Choroid plexus epithelial cell (primary cell): ENCODE results near the gene S100A14.
A peak's percentile ranks its signal among the peaks of the same experiment; 100 is the strongest.

Source experiments
- DNase-seq: peaks from one replicate; pipeline ENCODE4 v3.0.0-alpha.2; 2010; ENCODE audit warnings: low read depth
- H3K4me3 ChIP-seq: 2 replicates; pipeline ENCODE4 v1.5.1; 2011; ENCODE audit warnings: low read depth, mild to moderate bottlenecking, control low read depth, low read length, moderate library complexity
- TF ChIP-seq, protein P1 (sequence below): conservative IDR thresholded peaks from 2 replicates; pipeline ENCODE4 v1.5.1; 2011; ENCODE audit warnings: low read depth, mild to moderate bottlenecking, control low read depth, inconsistent platforms, low read length, moderate library complexity

The S100A14 gene

DNA sequence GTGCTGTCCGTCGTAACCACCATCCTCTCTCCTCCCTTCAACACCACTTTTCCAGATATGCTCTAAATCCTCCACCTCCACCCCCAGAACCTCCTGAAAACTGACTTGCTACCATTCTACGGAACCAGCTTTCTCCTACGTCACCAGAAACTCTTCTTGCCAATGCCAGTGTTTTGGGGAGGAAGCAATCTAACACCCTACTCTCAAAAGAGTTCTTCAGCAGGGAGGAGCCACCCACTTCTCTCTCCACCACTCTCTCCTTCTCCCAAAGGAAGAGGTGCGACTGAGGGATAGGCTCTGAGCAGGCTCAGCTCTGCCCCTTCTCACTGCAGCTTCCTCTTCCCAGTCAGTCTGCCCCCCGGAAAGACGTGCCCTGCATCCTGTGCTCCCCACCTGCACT is 44.4 kb downstream of the S100A14 start:
- TF ChIP-seq, protein P1, sequence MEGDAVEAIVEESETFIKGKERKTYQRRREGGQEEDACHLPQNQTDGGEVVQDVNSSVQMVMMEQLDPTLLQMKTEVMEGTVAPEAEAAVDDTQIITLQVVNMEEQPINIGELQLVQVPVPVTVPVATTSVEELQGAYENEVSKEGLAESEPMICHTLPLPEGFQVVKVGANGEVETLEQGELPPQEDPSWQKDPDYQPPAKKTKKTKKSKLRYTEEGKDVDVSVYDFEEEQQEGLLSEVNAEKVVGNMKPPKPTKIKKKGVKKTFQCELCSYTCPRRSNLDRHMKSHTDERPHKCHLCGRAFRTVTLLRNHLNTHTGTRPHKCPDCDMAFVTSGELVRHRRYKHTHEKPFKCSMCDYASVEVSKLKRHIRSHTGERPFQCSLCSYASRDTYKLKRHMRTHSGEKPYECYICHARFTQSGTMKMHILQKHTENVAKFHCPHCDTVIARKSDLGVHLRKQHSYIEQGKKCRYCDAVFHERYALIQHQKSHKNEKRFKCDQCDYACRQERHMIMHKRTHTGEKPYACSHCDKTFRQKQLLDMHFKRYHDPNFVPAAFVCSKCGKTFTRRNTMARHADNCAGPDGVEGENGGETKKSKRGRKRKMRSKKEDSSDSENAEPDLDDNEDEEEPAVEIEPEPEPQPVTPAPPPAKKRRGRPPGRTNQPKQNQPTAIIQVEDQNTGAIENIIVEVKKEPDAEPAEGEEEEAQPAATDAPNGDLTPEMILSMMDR = no peak
- H3K4me3 ChIP-seq = no peak overlapping the region
- DNase-seq = no peak

DNA sequence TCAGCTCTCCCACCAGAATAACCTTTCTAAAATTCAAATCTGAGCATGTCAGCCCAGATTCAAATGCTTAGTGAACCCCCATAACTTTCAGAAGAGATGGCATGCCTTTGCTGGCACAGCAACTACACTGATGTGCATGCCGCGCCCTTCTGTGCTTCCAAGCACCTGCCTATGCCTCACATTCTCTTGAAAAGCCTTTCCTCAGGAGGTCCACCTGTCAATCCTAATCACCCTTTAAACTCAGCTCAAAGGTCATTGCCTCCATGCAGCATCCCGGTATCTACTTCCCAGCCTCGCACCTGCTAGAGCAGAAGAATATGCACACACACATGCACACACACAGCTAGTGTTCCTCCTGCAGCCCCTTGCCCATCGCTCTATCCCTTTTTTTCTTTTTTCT is 45.3 kb downstream of the S100A14 start:
- no peak overlapping the region for H3K4me3 ChIP-seq
- DNase-seq = no peak
- TF ChIP-seq, protein P1 = no peak

DNA sequence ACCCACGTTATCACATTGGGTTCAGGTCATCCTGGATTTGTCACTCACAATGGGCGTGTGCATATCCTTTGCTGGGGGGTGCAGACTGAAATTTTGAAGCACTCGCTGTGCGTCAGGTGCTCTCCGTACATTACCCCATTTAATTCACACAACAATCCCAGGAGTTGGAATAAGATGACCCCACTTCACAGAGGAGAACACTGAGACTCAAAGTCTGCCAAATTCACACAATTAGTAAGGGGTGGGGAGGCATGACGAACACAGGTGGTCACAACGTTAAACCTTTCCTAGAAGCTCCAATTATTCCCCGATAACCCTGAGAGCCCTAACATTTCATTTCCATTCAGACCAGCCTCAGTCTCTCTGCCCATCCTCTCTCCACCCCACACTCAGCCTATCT is 46.7 kb downstream of the S100A14 start:
- TF ChIP-seq, protein P1 = no peak
- H3K4me3 ChIP-seq = no peak overlapping the region
- no peak for DNase-seq

DNA sequence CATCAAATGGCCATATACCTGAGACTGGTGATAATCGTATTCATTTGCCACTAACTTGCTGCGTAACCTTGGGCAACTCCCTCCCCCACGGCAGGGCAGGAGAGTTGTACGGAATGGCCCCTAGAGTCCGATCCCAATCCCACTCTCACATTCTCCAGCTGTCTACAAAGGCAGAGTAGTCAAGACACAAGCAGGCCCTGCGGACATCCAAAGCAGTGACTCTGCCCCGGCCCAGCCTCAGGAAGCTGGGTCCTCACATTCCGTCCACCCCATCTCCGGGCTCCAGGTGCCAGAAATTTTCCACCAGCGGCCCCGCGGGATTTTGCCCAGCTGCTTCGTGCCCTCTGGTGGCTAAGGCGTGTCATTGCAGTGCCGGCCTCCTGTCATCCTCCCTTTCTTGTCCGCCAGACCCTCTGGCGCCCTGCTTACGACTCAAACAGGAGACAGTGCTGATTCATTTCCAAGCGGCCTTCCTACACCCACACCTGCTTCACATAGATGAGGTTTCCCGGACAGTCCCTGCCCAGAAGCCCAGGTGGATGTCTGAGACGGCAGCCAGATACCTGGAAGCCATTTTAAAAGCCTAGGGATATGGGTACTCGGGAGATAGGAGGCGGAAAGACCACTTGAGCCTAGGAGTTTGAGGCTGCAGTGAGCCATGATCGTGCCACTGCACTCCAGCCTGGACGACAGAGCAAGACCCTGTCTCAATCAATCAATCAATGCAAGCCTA is 47.6 kb downstream of the S100A14 start:
- TF ChIP-seq, protein P1 = peak; percentile 97
- DNase-seq = peak; percentile 87
- H3K4me3 ChIP-seq = peak overlapping the region; percentile 34

DNA sequence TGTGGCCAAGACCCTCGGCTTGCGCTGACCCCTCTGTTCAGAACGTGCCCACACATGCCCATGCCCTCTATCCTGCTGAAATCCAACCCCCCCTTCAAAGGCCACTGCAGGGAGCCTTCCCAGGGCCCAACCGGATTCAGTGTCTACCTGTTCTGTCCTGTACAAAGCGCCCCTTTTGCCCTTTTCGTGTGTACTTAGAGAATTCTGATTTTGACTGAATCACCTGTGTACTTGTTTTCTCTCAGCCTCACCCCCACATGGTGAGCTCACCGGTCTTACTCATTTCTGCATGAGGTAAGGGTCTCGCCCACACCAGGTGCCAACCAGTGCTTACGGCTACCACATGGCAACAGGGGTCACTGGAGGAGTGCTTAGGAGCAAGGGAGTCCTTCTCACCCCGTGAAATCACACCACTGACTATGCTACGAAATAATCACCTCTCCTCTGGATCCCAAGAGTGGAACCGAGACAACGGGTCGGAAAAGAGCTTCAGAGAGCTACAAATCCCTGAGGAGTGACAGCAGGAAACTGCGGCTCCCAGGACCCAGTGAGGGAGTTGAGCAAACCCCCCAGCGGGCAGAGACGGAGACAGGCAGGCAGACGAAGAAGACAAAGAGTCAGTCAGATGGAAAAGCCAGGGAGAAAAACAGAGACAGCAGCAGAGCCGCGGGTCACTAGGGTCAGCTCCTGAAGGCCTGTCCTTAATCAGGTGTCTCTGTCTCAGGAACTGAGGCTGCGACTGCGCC is 48.3 kb downstream of the S100A14 start:
- DNase-seq = no peak
- no peak overlapping the region for H3K4me3 ChIP-seq
- TF ChIP-seq, protein P1 = no peak

DNA sequence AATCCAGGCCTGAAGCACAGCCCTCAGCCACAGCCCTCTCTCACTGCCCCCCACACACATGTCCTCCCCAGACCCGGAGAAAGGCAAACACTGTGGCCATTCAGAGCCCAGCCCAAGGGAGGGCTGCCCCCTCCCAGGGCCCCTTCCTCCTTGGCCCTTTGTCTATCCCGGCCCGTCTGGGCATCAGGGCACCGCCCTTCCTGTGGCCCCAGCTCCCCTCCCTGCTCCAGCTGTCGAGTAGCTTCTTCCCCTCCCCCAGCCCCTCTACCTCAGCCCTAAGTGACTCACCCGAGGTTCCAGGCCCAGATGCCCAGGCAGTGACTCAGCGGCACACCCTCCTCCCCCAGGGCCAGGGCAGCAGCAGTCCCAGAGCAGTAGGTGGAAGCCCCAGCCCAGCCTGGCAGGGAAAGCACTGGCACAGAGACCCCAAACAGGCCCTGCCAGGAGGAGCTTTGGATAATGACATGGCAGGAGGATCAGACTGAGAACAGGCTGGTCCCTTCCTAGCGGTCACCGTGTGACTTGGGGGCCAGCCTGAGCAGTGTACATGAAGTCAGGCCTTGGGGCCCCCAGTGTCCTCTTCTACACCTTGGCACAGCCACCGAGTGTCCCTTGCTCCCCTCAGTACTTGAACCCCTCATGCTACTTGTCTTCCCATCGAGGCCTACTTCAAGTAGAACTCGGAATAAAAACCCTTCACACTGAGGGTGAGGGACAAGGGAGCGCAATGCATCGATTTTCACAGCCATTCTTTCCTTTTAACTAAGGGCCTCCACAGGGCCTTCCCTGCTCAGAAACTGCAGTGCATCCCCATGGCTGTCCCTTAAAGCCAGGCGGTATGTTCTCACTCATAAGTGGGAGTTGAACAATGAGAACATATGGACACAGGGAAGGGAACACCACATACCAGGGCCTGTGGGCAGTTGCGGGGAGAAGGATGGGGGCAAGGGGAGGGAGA is 49.4 kb downstream of the S100A14 start:
- TF ChIP-seq, protein P1 = no peak
- H3K4me3 ChIP-seq = no peak overlapping the region

More for the DNA sequence above, 49.4 kb downstream of the S100A14 start:
- peak; percentile 98 for DNase-seq
